ENCODE results near the gene SH3PXD2B.

- TF ChIP-seq CTCF (IDR thresholded peaks at IDR 0.05) (peak in 1 of 4 donors; percentile 2), POLR2A (IDR thresholded peaks at IDR 0.05) (no peak)
Observed at GRCh38 chr5:172293745-172294342, 160.5 kb downstream of the SH3PXD2B start.

Data from right lobe of liver (tissue), 4 donors.